Measurements from ENCODE around the gene RPEL1. TPM values are rescaled to one million over a fixed set of nuclear protein-coding genes. Genes with fewer than 3 reads are reported as not detected.
"Not testable (repeated sequence)": the region's sequence is repeated elsewhere in the genome, so short reads cannot be mapped to it uniquely, and the experiment has no call there.

Gene RPEL1
- total and polyA plus RNA-seq, 9 donors = 0.08 to 0.12 (median 0.10) TPM; not detected in 5

- no peak overlapping the region for H3K27ac ChIP-seq (ENCODE audit: low read length)
- WGBS (ENCODE audit: insufficient coverage) = no CpG with 5 or more reads among the region's 1 CpG
- no peak overlapping the region for H3K4me3 ChIP-seq (ENCODE audit: low read length)
- no peaks in the 10 kb centered on the region for H3K4me1 ChIP-seq (ENCODE audit: control insufficient read depth, insufficient read depth, low read length)
- no peak for DNase-seq
- no peaks in the 10 kb centered on the region for H3K36me3 ChIP-seq (ENCODE audit: control insufficient read depth, insufficient read depth, low read length)
- no peaks in the 10 kb centered on the region for H3K27me3 ChIP-seq (ENCODE audit: control insufficient read depth, insufficient read depth, low read length)
- no peaks in the 10 kb centered on the region for H3K9me3 ChIP-seq (replicated peaks; ENCODE audit: control insufficient read depth, low read depth, low read length)
Measured at GRCh38 chr10:103256613-103257012, 10.9 kb downstream of the RPEL1 start.

DNA sequence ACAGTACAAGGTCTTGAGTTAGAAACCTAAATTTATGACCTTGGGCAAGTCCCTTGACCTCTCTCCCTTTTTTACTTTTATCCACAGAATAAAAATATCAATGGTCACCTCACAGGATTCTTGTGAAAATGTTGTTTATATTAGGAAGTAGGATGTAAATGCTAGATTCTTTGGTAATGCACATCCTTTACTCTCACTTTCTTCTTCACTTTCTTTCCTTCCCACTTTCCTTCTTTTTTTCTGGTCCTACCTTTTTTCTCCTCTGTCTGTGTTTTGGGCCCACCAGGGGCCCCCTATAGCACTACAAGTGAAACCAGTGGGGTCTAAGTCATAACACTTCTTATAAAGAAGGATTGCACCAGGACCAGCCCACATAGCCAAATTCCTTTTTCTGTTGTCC, 12.1 kb downstream of the RPEL1 start:
- H3K27ac ChIP-seq (ENCODE audit: low read length) = no peak overlapping the region
- DNase-seq = no peak

DNA sequence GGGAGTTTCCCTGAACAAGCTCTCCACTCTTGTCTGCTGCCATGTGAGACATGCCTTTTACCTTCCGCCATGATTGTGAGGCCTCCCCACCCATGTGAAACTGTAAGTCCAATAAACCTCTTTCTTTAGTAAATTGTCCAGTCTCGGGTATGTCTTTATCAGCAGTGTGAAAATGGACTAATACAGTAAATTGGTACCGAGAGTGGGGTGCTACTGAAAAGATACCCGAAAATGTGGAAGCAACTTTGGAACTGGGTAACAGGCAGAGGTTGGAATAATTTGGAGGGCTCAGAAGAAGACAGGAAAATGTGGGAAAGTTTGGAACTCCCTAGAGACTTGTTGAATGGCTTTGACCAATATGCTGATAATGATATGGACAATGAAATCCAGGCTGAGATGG, 13.2 kb downstream of the RPEL1 start:
- not testable (repeated sequence) for DNase-seq; H3K4me3 ChIP-seq (ENCODE audit: low read length); H3K27me3 ChIP-seq (ENCODE audit: control insufficient read depth, insufficient read depth, low read length); H3K9me3 ChIP-seq (replicated peaks; ENCODE audit: control insufficient read depth, low read depth, low read length); H3K27ac ChIP-seq (ENCODE audit: low read length); H3K4me1 ChIP-seq (ENCODE audit: control insufficient read depth, insufficient read depth, low read length); H3K36me3 ChIP-seq (ENCODE audit: control insufficient read depth, insufficient read depth, low read length)
- 78% methylated on average over 3 of the region's 4 CpGs for WGBS (ENCODE audit: insufficient coverage)

More for the DNA sequence above, 12.1 kb downstream of the RPEL1 start:
- Histone ChIP-seq H3K36me3 (ENCODE audit: control insufficient read depth, insufficient read depth, low read length) (no peaks in the 10 kb centered on the region), H3K4me3 (ENCODE audit: low read length) (no peak overlapping the region), H3K9me3 (replicated peaks; ENCODE audit: control insufficient read depth, low read depth, low read length) (no peaks in the 10 kb centered on the region), H3K4me1 (ENCODE audit: control insufficient read depth, insufficient read depth, low read length) (no peaks in the 10 kb centered on the region), H3K27me3 (ENCODE audit: control insufficient read depth, insufficient read depth, low read length) (no peaks in the 10 kb centered on the region)

GRCh38 chr10:103259989-103260388, 14.3 kb downstream of the RPEL1 start:
- Histone ChIP-seq H3K27me3 (ENCODE audit: control insufficient read depth, insufficient read depth, low read length) (no peaks in the 10 kb centered on the region), H3K4me1 (ENCODE audit: control insufficient read depth, insufficient read depth, low read length) (no peaks in the 10 kb centered on the region), H3K4me3 (ENCODE audit: low read length) (no peak overlapping the region), H3K9me3 (replicated peaks; ENCODE audit: control insufficient read depth, low read depth, low read length) (no peaks in the 10 kb centered on the region), H3K27ac (ENCODE audit: low read length) (no peak overlapping the region), H3K36me3 (ENCODE audit: control insufficient read depth, insufficient read depth, low read length) (no peaks in the 10 kb centered on the region)
- no peak for DNase-seq
- WGBS (ENCODE audit: insufficient coverage) = 75% methylated on average over 3 of the region's 5 CpGs

DNA sequence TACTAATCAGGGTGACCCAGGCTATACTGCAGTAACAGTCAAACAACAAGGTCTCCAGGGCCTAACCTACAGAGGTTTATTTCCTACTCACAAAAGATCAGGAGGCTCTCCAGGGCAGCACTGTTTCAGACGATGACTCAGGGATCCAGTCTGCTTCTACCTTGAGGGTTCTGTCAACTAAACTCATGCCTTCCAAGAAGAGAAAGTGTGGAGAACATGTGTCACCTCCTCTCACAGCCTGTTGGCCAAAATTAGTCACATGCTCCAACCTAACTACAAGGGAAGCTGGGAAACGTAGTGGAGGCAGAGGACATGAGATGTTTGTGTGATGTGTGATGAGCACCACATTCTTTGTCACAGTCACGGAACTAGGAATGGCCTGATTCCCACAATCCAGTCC, 16.5 kb downstream of the RPEL1 start:
- 100% methylated on average over 1 of the region's 3 CpGs for WGBS (ENCODE audit: insufficient coverage)
- H3K9me3 ChIP-seq (replicated peaks; ENCODE audit: control insufficient read depth, low read depth, low read length) = no peaks in the 10 kb centered on the region
- H3K27ac ChIP-seq (ENCODE audit: low read length) = no peak overlapping the region
- H3K27me3 ChIP-seq (ENCODE audit: control insufficient read depth, insufficient read depth, low read length) = peaks cover 5% of the 10 kb centered on the region
- no peaks in the 10 kb centered on the region for H3K4me1 ChIP-seq (ENCODE audit: control insufficient read depth, insufficient read depth, low read length)
- no peak overlapping the region for H3K4me3 ChIP-seq (ENCODE audit: low read length)
- no peak for DNase-seq
- H3K36me3 ChIP-seq (ENCODE audit: control insufficient read depth, insufficient read depth, low read length) = no peaks in the 10 kb centered on the region

DNA sequence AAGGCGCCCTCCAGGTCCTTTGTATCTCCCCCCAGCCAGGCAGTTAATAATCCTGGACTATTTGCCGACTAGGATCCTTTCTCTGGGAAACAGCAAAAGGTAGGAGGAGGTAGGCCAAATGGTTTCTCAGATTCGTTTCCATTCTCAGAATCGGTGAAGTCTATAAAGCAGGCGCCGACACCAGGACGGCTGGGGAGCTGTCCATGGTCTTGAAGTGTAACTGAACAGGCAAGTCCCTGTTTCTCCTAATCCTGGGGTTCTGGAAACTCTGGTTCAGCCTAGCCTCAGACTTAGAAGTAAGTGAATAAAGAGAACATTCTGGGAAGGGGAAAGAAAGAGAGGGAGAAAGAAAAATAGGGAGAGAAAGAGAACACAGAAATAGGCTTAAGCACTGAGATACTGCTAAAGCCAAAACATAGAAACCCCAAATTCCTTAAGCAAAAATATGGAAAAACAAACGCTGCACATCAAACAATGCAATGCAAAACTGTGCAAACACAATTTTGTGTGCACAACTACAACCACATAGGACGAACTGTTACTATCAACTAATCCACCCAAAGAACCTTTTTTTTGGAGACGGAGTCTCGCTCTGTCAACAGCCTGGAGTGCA, 20.1 kb downstream of the RPEL1 start:
- WGBS (ENCODE audit: insufficient coverage) = 57% methylated on average over 6 of the region's 11 CpGs
- H3K4me1 ChIP-seq (ENCODE audit: control insufficient read depth, insufficient read depth, low read length) = no peaks in the 10 kb centered on the region
- H3K27ac ChIP-seq (ENCODE audit: low read length) = no peak overlapping the region
- H3K9me3 ChIP-seq (replicated peaks; ENCODE audit: control insufficient read depth, low read depth, low read length) = no peaks in the 10 kb centered on the region
- no peak overlapping the region for H3K4me3 ChIP-seq (ENCODE audit: low read length)
- H3K27me3 ChIP-seq (ENCODE audit: control insufficient read depth, insufficient read depth, low read length) = peaks cover 5% of the 10 kb centered on the region
- no peaks in the 10 kb centered on the region for H3K36me3 ChIP-seq (ENCODE audit: control insufficient read depth, insufficient read depth, low read length)
- peak; percentile 85 for DNase-seq

DNA sequence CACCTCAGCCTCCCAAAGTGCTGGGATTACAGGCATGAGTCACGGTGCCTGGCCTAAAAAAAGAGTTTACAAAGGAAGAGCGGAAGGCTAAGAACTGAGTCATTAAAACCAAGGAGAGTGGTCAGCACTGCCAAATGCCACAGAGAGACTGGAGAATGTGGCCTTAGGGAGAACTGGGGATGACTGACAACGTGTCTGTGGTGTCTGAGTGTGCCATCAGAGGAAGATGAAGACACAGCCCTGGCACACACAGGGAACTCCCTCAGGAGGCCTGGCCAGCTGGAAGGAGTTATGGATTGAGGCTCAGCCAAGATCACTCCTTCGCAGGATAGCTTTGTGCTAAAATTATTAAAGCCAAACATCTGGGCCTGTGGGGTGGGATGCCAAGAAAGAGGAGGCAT, 27.4 kb downstream of the RPEL1 start:
- peaks cover 10% of the 10 kb centered on the region for H3K4me1 ChIP-seq (ENCODE audit: control insufficient read depth, insufficient read depth, low read length)
- H3K27me3 ChIP-seq (ENCODE audit: control insufficient read depth, insufficient read depth, low read length) = peaks cover 31% of the 10 kb centered on the region
- 32% methylated on average over 4 of the region's 4 CpGs for WGBS (ENCODE audit: insufficient coverage)
- no peak overlapping the region for H3K27ac ChIP-seq (ENCODE audit: low read length)
- H3K9me3 ChIP-seq (replicated peaks; ENCODE audit: control insufficient read depth, low read depth, low read length) = no peaks in the 10 kb centered on the region
- no peaks in the 10 kb centered on the region for H3K36me3 ChIP-seq (ENCODE audit: control insufficient read depth, insufficient read depth, low read length)
- H3K4me3 ChIP-seq (ENCODE audit: low read length) = no peak overlapping the region
- peak; percentile 12 for DNase-seq

GRCh38 chr10:103276251-103276895, 30.7 kb downstream of the RPEL1 start:
- H3K4me3 ChIP-seq (ENCODE audit: low read length) = no peak overlapping the region
- H3K9me3 ChIP-seq (replicated peaks; ENCODE audit: control insufficient read depth, low read depth, low read length) = no peaks in the 10 kb centered on the region
- H3K4me1 ChIP-seq (ENCODE audit: control insufficient read depth, insufficient read depth, low read length) = peaks cover 10% of the 10 kb centered on the region
- 13% methylated on average over 16 of the region's 21 CpGs for WGBS (ENCODE audit: insufficient coverage)
- no peaks in the 10 kb centered on the region for H3K36me3 ChIP-seq (ENCODE audit: control insufficient read depth, insufficient read depth, low read length)
- no peak overlapping the region for H3K27ac ChIP-seq (ENCODE audit: low read length)
- DNase-seq = no peak
- peaks cover 45% of the 10 kb centered on the region for H3K27me3 ChIP-seq (ENCODE audit: control insufficient read depth, insufficient read depth, low read length)

DNA sequence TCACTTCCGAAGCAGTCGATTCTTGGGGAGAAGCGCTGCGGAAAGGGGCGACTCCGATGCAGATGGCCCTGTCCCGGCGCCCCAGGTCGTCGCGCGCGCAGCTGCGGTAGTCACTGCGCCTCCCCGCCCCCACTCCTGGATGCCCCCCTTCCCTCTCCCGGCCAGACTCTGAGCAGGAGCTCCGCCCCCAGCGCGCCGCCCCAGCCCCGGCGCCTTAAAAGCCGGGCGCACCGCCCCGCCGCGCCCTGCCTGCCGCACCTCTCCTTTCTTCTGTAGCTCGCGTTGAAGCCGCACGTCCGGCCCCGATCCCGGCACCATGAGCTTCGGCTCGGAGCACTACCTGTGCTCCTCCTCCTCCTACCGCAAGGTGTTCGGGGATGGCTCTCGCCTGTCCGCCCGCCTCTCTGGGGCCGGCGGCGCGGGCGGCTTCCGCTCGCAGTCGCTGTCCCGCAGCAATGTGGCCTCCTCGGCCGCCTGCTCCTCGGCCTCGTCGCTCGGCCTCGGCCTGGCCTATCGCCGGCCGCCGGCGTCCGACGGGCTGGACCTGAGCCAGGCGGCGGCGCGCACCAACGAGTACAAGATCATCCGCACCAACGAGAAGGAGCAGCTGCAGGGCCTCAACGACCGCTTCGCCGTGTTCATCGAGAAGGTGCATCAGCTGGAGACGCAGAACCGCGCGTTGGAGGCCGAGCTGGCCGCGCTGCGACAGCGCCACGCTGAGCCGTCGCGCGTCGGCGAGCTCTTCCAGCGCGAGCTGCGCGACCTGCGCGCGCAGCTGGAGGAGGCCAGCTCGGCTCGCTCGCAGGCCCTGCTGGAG, 31.4 kb downstream of the RPEL1 start, which contains the start of gene INA:
INA (plus strand) TSS at position 243 of the 817 bp plus-strand sequence; CDS start at position 317, 74 bp downstream.
- H3K9me3 ChIP-seq (replicated peaks; ENCODE audit: control insufficient read depth, low read depth, low read length) = no peaks in the 10 kb centered on the region
- peaks cover 45% of the 10 kb centered on the region for H3K27me3 ChIP-seq (ENCODE audit: control insufficient read depth, insufficient read depth, low read length)
- peak; percentile 23 for DNase-seq
- WGBS (ENCODE audit: insufficient coverage) = under 1% methylated on average over 105 of the region's 105 CpGs
- peaks cover 15% of the 10 kb centered on the region for H3K4me1 ChIP-seq (ENCODE audit: control insufficient read depth, insufficient read depth, low read length)
- H3K4me3 ChIP-seq (ENCODE audit: low read length) = no peak within 1 kb of the TSS
- H3K36me3 ChIP-seq (ENCODE audit: control insufficient read depth, insufficient read depth, low read length) = no peaks in the 10 kb centered on the region
- no peak within 1 kb of the TSS for H3K27ac ChIP-seq (ENCODE audit: low read length)
